Measurements from ENCODE around the gene PDE4B. TPM values are rescaled to one million over a fixed set of nuclear protein-coding genes. Genes with fewer than 3 reads are reported as not detected.
"Not testable (repeated sequence)": the region's sequence is repeated elsewhere in the genome, so short reads cannot be mapped to it uniquely, and the experiment has no call there.

PDE4B gene
- polyA plus RNA-seq, 1 donor (not counting 4 experiments of a cell fraction or from before 2014, with no cell fraction given), result 0.29 TPM

DNA sequence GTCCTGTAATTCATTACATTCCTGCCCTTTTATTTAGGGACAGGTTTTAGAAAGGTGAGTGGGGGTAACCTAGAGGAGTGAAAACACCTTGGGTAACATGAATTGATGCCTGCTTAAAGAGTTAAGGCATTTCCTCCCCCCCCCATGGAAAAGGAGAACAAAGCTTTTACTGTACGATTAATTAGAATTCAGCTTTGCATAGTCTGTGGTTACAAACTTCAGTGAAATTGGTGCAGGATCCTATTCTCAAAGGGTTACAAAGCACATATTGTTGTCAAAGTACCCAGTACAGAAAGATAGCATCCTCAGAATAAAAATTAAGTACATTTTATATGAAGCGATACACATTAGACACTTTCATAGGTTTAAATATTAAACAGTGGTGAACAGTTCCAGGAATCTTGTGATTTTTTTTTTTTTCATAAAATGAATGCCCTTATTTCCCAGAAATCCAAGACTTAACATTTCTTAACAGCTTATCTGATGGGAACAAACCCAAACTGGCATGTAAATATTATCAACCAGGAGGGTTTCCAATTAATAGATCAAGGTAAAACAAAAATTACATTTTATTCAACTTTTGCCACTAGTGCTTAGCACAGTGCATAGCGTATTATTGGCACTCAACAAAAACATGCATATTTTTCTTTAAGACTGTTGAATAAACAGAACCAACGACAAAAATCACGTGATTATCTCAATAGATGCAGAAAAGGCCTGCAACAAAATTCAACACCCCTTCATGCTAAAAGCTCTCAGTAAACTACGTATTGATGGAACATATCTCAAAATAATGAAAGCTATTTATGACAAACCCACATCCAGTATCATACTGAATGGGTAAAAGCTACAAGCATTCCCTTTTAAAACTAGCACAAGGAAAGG is 172.7 kb downstream of the PDE4B start:
- Histone ChIP-seq H3K4me3 (ENCODE audit: control insufficient read depth in 2 of 3, extremely low read depth in 1 of 3, insufficient read depth in 2 of 3, low read depth in 1 of 3, low read length in 3 of 3) (no peak overlapping the region), H3K79me2 (ENCODE audit: control insufficient read depth, insufficient read depth, low read length) (no peaks in the 10 kb centered on the region), H3K4me2 (ENCODE audit: control insufficient read depth, extremely low read depth, insufficient read depth, low read depth, low read length) (no peak overlapping the region), H4K20me1 (ENCODE audit: control insufficient read depth, extremely low read depth, insufficient read depth, low read length) (no peaks in the 10 kb centered on the region), H3K27ac (ENCODE audit: control insufficient read depth, insufficient read depth, low read length) (no peak overlapping the region), H3K9me1 (ENCODE audit: control insufficient read depth, extremely low read depth, insufficient read depth, low read length) (no peaks in the 10 kb centered on the region), H3K4me1 (ENCODE audit: control insufficient read depth, extremely low read depth, insufficient read depth, low read length) (no peaks in the 10 kb centered on the region), H3K9ac (ENCODE audit: control insufficient read depth, extremely low read depth, insufficient read depth, low read length) (no peak overlapping the region), H3K36me3 (ENCODE audit: control insufficient read depth in 2 of 2, extremely low read depth in 1 of 2, insufficient read depth in 2 of 2, low read length in 2 of 2) (no peaks in the 10 kb centered on the region), H3K9me3 (ENCODE audit: control insufficient read depth, low read depth, low read length) (no peaks in the 10 kb centered on the region), H3K27me3 (ENCODE audit: control insufficient read depth, extremely low read depth, insufficient read depth, low read length) (no peaks in the 10 kb centered on the region), H2AFZ (ENCODE audit: control insufficient read depth, low read length) (no peak overlapping the region)
- TF ChIP-seq, protein P1, sequence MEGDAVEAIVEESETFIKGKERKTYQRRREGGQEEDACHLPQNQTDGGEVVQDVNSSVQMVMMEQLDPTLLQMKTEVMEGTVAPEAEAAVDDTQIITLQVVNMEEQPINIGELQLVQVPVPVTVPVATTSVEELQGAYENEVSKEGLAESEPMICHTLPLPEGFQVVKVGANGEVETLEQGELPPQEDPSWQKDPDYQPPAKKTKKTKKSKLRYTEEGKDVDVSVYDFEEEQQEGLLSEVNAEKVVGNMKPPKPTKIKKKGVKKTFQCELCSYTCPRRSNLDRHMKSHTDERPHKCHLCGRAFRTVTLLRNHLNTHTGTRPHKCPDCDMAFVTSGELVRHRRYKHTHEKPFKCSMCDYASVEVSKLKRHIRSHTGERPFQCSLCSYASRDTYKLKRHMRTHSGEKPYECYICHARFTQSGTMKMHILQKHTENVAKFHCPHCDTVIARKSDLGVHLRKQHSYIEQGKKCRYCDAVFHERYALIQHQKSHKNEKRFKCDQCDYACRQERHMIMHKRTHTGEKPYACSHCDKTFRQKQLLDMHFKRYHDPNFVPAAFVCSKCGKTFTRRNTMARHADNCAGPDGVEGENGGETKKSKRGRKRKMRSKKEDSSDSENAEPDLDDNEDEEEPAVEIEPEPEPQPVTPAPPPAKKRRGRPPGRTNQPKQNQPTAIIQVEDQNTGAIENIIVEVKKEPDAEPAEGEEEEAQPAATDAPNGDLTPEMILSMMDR (optimal IDR thresholded peaks at IDR 0.05 in 1 of 3, IDR thresholded peaks at IDR 0.05 in 1 of 3, conservative IDR thresholded peaks at IDR 0.05 in 1 of 3; ENCODE audit: extremely low read depth in 1 of 3, insufficient read depth in 2 of 3, low read length in 3 of 3), result no peak
- no peak for TF ChIP-seq EZH2 (IDR thresholded peaks at IDR 0.05; ENCODE audit: low read length)
- FAIRE-seq (no peak), DNase-seq (ENCODE audit: low read depth, low spot score) (no peak)
- dilution Hi-C loops (cut with MboI; ENCODE audit: extremely low pct_ligation_motif_present, low sequenced_read_pairs), result no loop called here

DNA sequence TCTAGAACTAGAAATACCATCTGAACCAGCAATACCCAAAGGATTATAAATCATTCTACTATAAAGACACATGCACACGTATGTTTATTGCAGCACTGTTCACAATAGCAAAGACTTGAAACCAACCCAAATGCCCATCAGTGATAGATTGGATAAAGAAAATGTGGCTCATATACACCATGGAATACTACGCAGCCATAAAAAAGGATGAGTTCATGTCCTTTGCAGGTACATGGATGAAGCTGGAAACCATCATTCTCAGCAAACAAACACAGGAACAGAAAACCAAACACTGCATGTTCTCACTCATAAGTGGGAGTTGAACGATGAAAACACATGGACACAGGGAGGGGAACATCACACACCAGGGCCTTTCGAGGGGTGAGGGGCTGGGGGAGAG is 174.8 kb downstream of the PDE4B start:
- DNase-seq (ENCODE audit: low read depth, low spot score); FAIRE-seq; H3K36me3 ChIP-seq (ENCODE audit: control insufficient read depth in 2 of 2, extremely low read depth in 1 of 2, insufficient read depth in 2 of 2, low read length in 2 of 2); H3K79me2 ChIP-seq (ENCODE audit: control insufficient read depth, insufficient read depth, low read length); H3K9me3 ChIP-seq (ENCODE audit: control insufficient read depth, low read depth, low read length); H3K9me1 ChIP-seq (ENCODE audit: control insufficient read depth, extremely low read depth, insufficient read depth, low read length); H3K4me1 ChIP-seq (ENCODE audit: control insufficient read depth, extremely low read depth, insufficient read depth, low read length); H3K27me3 ChIP-seq (ENCODE audit: control insufficient read depth, extremely low read depth, insufficient read depth, low read length); H3K4me3 ChIP-seq (ENCODE audit: control insufficient read depth in 2 of 3, extremely low read depth in 1 of 3, insufficient read depth in 2 of 3, low read depth in 1 of 3, low read length in 3 of 3); H3K4me2 ChIP-seq (ENCODE audit: control insufficient read depth, extremely low read depth, insufficient read depth, low read depth, low read length); dilution Hi-C loops (cut with MboI; ENCODE audit: extremely low pct_ligation_motif_present, low sequenced_read_pairs); H3K27ac ChIP-seq (ENCODE audit: control insufficient read depth, insufficient read depth, low read length); H4K20me1 ChIP-seq (ENCODE audit: control insufficient read depth, extremely low read depth, insufficient read depth, low read length); H2AFZ ChIP-seq (ENCODE audit: control insufficient read depth, low read length); H3K9ac ChIP-seq (ENCODE audit: control insufficient read depth, extremely low read depth, insufficient read depth, low read length): not testable (repeated sequence)

Measured in keratinocyte (primary cell).